ENCODE results near the gene NAT9.

DNA sequence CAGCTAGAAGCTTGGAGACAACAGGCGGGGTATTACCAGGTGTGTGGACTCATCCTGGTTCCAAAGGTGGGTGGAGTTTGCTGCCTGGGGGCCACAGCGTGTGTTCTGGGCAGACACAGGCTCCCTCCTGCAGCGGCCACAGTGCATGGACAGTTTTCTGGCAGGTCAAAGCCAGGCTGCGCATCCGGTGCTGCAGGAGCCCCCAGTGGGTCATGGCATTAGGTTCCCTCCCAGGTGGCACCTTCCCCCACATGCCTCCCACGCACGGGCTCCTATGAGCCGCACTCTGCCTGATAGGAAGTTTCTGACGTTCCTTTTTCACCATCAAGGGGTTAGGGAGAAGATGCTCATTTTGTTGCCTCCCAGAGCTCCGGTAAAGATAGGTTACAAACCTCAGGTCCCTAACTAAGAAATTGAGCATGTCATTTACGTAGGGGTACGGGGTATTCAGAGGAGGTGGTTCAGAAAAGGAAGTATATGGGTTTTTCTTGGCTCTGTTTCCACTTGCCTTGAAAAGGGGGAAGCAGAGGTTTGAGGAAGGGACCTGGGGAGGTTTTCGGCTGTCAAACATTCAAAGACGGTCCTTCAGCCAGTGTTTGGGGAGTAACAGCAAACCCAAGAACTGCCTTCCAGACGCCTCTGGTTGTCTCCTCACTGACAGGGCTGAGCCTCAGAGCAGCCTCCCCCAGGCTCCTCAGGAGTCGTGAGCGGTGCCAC lies 32.7 kb upstream of the NAT9 start:
- TF ChIP-seq, protein P1, sequence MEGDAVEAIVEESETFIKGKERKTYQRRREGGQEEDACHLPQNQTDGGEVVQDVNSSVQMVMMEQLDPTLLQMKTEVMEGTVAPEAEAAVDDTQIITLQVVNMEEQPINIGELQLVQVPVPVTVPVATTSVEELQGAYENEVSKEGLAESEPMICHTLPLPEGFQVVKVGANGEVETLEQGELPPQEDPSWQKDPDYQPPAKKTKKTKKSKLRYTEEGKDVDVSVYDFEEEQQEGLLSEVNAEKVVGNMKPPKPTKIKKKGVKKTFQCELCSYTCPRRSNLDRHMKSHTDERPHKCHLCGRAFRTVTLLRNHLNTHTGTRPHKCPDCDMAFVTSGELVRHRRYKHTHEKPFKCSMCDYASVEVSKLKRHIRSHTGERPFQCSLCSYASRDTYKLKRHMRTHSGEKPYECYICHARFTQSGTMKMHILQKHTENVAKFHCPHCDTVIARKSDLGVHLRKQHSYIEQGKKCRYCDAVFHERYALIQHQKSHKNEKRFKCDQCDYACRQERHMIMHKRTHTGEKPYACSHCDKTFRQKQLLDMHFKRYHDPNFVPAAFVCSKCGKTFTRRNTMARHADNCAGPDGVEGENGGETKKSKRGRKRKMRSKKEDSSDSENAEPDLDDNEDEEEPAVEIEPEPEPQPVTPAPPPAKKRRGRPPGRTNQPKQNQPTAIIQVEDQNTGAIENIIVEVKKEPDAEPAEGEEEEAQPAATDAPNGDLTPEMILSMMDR (IDR thresholded peaks at IDR 0.05) = no peak
- TF ChIP-seq POLR2A (IDR thresholded peaks at IDR 0.05) = no peak

All from right lobe of liver (tissue), 4 donors.